ENCODE measurements around the gene CLEC4F. TPM values are rescaled to one million over a fixed set of nuclear protein-coding genes. Genes with fewer than 3 reads are reported as not detected.

Gene CLEC4F
- total and polyA plus RNA-seq, 2 of the 13 experiments (the other 11 are each of a cell fraction or from before 2014, with no cell fraction given), result 0.12 to 0.13 TPM

GRCh38 chr2:70807828-70808118 is 12.6 kb downstream of the CLEC4F start (continued):
- TF ChIP-seq PAX8 (CRISPR knock-in tag; IDR thresholded peaks at IDR 0.05; ENCODE audit: borderline replicate concordance), result no peak
- TF ChIP-seq SRSF1 (optimal IDR thresholded peaks at IDR 0.05; ENCODE audit: low read depth, low read length), result no peak
- no peak for TF ChIP-seq NFE2 (CRISPR knock-in tag; IDR thresholded peaks at IDR 0.05)
- TF ChIP-seq AFF4 (CRISPR knock-in tag; IDR thresholded peaks at IDR 0.05), result no peak
- TF ChIP-seq NAIF1 (CRISPR knock-in tag; IDR thresholded peaks at IDR 0.05; ENCODE audit: borderline replicate concordance), result 0 out of 2 replicates have a peak, but pooled peaks have one; percentile 59
- TF ChIP-seq ZNF256 (CRISPR knock-in tag; conservative IDR thresholded peaks at IDR 0.05), result no peak
- no peak for TF ChIP-seq ZNF772 (CRISPR knock-in tag; IDR thresholded peaks at IDR 0.05)
- TF ChIP-seq NFRKB (IDR thresholded peaks at IDR 0.05), result no peak
- 0 out of 2 replicates have a peak, but pooled peaks have one; percentile 78 for TF ChIP-seq ZSCAN30 (CRISPR knock-in tag; IDR thresholded peaks at IDR 0.05)
- TF ChIP-seq SSRP1 (CRISPR knock-in tag; IDR thresholded peaks at IDR 0.05), result no peak
- no peak for TF ChIP-seq PRDM15 (CRISPR knock-in tag; IDR thresholded peaks at IDR 0.05)
- TF ChIP-seq RNF219 (CRISPR knock-in tag; IDR thresholded peaks at IDR 0.05), result 0 out of 2 replicates have a peak, but pooled peaks have one; percentile 67
- TF ChIP-seq HNF1A (IDR thresholded peaks at IDR 0.05; ENCODE audit: low read depth), result no peak
- no peak for TF ChIP-seq HNF1A (CRISPR knock-in tag; IDR thresholded peaks at IDR 0.05; ENCODE audit: borderline replicate concordance)
- TF ChIP-seq ZSCAN20 (CRISPR knock-in tag; IDR thresholded peaks at IDR 0.05; ENCODE audit: borderline replicate concordance), result no peak
- no peak for TF ChIP-seq KMT2A (CRISPR knock-in tag; IDR thresholded peaks at IDR 0.05)
- no peak for TF ChIP-seq FLYWCH1 (CRISPR knock-in tag; IDR thresholded peaks at IDR 0.05)

Measured in HepG2 (cell line).